GM21619 (cell line): ENCODE results near the gene DYNC1H1.

Experiments
- ATAC-seq: cut with Tn5 transposase; IDR thresholded peaks from one replicate; pipeline ENCODE4 v1.9.1; 2021; ENCODE audit not compliant: unreplicated experiment

The DYNC1H1 gene

DNA sequence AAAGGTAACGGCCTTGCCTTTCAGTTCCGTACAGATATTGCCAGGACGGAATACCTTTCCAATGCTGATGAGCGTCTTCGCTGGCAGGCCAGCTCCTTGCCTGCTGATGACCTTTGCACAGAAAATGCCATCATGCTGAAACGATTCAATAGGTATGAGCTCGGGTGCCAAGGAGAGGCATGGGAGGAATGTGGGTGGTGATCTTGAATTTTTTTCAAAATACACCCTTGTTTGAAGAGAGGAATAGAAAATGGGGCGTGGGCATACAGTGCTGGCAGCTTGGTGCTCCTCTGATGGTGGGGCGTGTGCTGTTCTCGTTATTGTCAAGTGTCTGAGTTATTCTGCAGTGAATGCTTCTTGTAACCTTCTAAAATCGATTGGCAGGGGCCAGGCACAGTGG lies 69.9 kb downstream of the DYNC1H1 start:
- no peak for ATAC-seq

DNA sequence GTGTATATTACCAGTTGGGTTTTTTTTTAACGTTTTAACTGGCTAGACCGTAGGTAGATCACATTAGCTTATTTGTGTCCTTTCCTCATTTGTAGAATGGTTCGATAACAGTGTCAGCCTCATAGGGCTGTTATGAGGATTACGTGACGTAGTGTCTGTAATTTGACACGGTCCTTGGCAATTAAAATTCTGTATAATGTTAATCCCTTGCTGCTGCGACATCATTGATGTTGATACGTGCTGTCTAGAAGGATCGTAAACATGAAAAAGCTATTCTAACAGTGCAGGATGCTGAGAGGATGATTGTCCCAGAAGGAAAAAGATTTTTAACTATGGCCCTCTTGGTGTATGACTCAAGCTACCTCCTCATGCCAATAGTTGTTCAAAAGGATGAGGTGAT lies 71.5 kb downstream of the DYNC1H1 start:
- no peak for ATAC-seq

DNA sequence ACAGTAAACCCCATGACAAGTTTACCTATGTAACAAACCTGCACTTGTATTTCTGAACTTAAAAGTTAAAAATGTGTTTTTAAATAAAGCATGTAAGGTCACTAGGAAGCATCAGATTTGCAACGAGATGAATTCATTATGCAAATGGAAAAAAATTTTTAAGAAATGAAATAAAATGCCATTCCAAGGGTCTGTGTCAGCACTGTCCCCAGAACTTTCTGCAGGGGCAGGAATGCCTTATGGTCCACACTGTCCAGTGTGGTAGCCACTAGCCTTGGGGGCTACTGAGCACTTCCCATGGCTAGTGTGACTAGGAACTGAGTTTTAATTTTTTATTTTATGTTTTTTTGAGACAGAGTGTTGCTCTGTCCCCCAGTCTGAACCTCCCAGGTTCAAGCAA lies 73.3 kb downstream of the DYNC1H1 start:
- no peak for ATAC-seq

DNA sequence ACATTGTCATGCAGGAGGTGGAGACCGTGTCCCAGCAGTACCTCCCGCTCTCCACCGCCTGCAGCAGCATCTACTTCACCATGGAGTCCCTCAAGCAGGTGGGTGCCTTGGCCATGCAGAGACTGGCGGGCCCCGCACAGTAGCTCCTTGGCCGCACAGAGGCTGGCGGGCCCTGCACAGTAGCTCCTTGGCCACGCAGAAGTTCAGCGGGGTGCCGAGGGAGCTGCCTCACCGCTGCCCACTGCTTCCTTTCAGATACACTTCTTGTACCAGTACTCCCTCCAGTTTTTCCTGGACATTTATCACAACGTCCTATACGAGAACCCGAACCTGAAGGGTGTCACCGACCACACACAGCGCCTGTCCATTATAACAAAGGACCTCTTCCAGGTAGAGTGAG lies 74.8 kb downstream of the DYNC1H1 start:
- ATAC-seq = no peak

DNA sequence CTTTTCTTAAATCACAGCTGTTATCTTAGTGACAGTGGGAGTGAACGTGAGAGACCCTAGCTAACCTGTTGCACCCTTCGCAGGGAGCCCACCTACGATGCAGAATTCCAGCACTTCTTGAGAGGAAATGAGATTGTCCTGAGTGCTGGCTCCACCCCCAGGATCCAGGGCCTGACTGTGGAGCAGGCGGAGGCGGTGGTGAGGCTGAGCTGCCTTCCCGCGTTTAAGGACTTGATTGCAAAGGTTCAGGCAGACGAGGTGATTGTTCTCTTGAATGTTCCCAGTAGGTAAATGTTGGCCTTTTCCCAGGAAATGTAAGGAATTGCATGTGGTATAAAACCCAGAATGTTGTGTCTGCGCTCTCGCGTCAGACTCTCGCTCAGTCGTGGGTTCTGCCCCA lies 75.8 kb downstream of the DYNC1H1 start:
- no peak for ATAC-seq

DNA sequence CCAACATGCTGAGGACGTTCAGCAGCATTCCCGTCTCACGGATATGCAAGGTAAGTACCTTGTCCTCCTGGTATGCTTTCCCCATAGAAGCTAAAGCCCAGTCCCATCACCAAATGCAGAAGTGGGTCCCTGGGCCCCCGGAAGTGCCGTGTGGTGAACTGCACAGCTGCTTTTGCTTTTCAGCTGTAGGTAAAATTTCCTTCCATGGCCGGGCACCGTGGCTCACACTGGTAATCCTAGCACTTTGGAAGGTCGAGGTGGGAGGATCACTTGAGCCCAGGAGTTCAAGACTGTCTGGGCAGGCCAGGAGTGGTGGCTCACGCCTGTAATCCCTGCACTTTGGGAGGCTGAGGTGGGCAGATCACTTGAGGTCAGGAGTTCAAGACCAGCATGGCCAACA lies 78.3 kb downstream of the DYNC1H1 start:
- no peak for ATAC-seq

DNA sequence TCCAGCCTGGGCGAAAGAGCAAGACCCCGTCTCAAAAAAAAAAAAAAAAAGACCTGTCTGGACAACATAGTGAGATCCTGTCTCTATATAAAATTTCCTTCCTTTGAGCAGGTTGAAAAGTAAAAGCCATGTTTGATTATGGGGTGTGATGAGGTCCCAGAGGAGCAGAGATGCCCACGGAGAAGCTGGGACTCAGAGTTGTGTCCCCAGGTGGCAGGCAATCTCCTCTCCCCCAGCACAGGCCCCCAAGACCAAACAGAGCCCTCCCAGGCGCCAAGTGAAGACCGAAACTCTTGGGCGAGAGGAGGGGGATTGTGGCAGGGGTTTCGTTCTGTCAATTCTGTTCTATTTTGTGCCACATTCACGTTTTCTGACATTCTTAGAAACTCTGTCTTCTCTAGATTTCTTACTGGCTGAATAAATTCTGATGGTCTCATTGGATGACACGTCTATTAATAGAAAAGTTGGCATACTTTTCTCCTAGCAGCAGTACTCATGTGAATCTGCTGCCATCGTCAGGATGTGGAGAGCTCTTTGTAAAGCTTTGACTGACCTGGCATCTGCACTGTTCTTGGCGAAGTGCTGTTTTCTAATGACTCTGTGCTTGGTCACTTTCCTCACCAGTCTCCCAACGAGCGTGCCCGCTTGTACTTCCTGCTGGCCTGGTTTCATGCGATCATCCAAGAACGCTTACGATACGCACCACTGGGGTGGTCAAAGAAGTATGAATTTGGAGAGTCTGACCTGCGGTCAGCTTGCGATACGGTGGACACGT lies 79.1 kb downstream of the DYNC1H1 start:
- ATAC-seq = no peak

DNA sequence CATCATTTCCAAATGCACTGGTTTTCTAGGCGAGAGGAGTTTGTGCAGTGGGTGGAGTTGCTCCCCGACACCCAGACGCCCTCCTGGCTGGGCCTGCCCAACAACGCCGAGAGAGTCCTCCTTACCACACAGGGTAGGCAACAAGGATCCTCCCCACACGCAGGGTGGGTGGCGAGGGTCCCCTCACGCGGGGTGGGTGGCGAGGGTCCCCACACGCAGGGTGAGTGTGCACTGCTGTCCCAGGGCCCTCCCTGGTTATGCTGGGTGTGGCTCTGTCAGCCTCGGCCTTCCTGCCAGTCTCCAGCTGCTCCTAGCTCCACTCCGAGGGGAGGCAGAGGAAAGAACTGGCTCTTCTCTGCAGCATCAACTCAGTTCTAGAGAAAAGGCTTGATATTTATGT lies 80.2 kb downstream of the DYNC1H1 start:
- no peak for ATAC-seq

DNA sequence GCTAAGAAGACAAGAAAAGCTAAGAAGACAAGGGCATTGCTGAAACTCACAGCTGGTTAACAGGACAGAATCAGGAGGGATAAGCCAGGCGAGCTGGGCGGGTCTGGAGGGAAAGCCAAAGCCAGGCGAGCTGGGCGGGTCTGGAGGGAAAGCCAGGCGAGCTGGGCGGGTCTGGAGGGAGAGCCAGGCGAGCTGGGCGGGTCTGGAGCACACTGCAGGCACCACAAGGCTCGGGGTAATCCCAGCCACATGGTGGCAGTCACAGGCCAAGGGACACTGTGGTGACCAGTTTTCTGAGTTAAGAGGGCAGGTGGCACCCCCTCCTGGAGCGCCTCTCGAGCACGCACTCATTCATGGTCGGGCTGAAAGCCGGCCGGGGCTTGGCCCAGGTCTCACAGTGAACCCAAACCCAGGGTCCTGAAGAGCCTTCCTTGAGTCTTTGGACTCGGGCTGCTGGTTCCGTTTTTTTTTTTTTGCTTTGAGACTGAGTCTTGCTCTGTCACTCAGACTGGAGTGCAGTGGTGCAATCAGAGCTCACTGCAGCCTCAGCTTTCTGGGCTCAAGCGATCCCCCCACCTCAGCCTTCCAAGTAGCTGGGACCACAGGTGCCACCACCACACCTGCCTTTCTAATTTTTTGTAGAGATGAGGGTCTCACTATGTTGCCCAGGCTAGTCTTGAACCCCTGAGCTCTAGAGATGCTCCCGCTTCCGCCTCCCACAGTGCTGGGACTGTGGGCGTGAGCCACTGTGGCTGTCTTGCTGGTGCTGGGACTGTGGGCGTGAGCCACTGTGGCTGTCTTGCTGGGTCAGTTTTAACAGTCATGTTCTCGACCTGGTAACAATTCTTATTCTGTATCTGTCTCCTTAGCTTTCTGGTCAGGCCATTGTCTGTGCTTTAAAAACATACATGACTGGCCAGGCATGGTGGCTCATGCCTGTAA lies 82.2 kb downstream of the DYNC1H1 start:
- ATAC-seq = no peak

DNA sequence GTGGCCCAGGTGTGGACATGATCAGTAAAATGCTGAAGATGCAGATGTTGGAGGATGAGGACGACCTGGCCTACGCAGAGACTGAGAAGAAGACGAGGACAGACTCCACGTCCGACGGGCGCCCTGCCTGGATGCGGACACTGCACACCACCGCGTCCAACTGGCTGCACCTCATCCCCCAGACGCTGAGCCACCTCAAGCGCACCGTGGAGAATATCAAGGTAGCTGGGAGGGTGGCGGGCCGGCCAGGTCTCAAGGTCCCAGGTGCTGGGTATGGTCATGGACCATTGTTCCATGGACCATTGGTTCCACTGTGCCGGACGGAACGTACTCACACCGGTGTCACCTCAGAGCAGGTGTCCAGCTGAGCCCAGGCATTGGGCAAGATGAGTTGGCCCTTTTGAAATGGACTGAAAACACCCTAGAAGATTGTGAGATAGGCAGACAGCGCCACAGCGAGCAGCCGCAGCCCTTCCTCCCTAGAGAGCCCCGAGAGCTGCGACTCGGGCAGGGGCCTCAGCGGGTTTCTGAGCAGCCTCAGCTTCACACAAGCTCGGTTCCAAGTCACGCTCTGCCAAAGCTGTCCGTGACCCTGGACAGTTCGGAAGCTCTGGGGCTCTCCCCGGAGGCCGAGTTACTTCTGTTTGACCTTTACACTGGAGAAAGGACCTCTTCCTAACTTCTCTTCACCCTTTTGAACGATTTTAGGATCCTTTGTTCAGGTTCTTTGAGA lies 83.6 kb downstream of the DYNC1H1 start:
- no peak for ATAC-seq

DNA sequence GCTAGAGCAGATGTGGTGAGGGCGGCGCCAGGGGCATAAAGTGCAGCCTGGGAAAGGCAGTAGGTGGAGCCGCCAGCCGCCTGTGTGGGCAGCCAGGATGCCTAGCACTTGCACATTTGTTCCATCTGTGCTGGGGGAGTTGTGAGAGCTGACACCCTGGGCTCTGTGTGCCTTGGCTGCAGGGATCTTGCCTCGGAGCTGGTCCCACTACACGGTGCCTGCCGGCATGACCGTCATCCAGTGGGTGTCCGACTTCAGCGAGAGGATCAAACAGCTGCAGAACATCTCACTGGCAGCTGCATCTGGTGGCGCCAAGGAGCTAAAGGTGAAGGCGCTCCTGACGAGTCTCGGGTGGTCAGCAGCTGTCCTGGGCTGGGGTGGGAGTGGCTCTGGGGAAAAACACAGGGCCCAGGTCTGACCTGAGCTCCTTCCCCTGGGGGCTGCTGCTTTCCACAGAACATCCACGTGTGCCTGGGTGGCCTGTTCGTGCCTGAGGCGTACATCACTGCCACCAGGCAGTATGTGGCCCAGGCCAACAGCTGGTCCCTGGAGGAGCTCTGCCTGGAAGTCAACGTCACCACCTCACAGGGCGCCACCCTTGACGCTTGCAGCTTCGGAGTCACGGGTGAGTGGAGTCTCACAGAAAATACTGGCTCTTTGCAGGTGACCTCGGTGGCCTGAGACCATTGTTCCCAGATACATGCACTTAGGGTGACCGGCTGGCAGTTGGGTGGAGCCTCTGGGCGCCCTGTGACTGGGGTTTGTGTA lies 85.1 kb downstream of the DYNC1H1 start:
- ATAC-seq = no peak

DNA sequence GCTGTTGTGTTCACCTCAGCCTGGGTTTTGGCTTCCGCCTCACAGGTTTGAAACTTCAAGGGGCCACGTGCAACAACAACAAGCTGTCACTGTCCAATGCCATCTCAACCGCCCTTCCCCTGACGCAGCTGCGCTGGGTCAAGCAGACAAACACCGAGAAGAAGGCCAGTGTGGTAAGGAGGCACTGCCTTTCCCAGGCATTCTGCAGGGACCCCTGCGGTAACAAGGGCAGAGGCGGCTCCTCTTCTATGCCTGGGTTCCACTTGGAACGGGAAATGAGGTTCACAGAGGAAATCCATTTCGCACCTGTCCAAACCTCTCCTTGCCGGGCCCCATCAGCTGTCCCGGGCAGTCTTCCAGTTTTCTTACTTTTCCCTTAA lies 85.6 kb downstream of the DYNC1H1 start:
- ATAC-seq = no peak

DNA sequence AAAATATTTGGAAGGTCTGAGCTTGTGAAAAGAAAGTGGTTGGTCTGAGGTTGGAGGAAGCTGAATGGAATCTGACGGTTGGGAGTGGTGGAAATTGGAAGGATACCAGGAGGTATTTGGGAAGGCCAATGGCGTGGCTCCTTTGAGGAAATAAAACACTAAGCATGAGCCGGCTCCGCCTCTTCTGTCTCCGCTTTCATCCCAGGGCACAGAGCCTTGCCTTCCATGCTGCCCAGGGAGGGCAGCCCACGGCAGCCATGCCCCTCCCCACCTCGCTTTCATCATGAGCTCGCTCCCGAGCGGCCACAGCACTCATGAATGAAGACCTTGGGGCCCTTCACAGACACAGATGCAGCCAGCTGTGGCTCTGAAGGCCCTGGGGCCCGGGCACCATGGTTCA lies 86.3 kb downstream of the DYNC1H1 start:
- ATAC-seq = no peak

DNA sequence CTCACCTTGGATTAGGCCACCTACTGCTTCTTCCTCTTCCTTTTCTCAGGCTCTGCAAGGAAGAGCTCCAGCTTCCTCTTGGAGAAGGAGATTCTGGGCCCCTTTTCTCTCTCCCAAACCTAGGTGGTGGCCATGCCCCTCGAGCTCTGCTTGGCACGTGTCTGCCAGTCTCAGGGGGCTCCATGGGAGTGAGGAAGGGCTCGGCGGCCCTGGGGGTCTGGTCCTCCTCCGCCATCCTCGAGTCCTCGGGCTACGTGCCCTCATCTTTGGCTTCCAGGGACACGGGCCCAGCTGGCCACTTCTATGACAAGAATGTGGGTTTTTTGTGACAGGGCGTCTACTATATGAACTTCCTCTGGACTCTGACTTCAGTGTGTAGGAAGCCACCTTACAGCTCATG lies 88.1 kb downstream of the DYNC1H1 start:
- no peak for ATAC-seq

DNA sequence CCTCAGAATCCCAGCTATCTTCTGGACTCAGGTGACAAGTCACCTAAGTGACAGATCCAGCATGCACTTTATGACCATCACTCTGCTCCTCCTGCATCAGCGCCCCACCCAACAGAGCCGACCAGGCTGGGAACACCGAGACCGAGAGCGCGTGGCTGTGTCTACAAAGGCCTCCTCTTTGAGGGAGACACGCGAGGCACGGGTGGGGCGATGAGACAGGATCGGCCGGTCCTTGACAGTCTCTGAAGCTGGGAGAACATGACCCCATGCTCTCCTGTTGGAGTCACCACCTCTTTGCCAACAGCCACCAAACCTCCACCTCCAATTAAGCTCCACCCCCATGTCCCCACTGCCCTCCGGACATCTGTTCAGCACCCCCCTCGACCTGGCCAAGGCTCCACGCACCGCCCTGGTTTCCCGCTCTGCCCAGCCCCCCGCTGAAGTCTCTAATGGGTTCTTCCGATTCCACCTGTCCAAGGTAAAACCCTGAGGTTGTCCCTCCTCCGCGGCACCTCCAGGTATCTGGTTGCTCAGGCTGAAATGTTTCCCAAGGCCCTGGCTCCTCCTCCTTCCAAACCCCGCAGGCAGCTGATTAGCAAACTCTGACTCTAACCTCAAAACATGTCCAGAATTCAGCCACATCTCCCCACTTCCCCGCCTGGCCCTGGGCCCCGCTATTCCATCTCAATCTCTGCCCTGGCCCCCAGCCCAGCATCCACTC lies 91.0 kb downstream of the DYNC1H1 start:
- ATAC-seq = no peak

DNA sequence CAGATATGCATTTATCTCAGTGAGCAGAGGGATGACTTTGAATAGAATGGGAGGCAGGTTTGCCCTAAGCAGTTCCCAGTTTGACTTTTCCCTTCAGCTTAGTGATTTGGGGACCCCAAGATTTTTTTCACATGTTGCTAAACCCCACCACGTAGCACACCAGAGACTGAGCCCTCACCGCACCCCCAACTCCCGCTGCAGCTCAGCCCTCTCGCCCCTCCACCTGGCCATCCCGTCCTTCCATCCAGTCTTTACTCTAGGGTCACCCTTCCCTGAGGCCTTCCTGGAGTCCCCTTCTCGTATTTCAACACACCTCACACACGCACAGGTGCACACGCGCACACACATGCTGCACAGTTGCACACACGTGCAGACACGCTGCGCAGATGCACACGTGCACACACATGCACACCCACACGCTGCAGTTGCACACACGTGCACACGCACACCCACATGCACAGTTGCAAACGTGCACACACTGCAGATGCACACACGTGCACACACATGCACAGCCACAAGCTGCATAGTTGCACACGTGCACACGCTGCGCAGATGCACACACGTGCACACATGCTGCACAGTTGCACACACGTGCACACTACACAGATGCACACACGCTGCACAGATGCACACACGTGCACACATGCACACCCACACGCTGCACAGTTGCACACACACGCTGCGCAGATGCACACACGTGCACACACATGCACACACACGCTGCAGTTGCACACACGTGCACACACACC lies 92.5 kb downstream of the DYNC1H1 start:
- no peak for ATAC-seq

DNA sequence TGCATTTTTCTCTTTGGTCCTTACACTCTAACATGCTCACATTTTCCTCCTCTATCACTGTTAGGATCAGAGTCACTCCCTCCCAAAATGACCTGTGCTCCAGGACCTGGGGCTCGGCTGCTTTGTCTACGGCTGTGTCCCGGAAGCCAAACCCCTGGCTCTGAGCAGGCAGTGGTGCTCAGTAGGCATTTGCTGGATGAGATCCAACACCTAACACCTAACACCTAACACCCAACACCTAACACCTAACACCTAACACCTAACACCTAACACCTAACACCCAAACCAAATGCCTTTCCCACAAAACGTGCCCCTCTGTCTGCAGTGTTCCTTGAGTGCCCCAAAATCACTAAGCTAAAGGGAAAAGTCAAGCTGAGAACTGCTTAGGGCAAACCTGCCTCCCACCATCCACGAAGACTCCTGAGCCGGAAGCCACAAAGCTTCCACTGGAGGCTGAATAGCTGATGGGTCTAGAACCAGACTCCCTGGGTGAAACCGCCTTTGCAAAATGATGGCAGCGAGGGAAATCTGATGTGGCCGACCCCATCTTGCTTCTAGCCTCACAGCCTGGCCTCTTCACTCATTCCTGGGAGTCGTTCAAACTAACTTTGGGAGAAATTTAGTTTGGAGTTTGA lies 93.2 kb downstream of the DYNC1H1 start:
- ATAC-seq = no peak

DNA sequence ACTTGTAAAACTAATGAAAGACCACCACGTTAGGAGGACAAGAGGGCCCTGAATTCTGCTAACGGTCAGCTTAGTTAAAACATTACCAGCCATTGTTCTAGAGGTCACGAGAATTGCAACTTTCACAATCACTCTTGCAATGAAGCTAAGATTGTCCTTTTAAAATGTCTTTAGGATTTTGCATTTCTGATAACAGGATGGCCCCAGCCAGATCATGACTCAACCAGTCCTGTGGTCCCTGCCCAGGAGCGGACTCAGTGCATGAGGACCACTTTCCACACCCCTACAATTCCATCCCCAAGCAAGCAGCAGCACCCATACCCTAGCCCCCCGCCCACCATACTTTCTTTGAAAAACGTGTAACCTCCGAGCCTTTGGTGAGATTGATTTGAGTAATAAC lies 93.8 kb downstream of the DYNC1H1 start:
- ATAC-seq = no peak

DNA sequence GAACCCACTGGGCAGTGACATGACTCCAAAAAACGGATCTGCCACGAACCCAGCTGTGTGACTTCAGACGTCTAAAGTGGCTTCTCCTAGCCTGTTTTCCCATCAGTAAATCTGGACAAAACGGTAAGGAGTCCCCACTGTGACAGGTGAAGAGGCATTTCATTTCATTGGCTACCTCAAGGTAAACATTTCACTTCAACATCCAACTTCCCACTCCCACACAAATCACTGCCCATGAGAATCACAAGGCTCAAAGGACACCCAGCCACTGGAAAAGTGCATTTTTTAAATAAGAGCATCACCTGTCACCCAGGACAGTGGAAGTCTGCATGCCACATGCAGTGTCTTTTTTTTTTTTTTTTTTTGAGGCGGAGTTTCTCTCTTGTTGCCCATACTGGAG lies 94.6 kb downstream of the DYNC1H1 start:
- no peak for ATAC-seq
